Coronary artery (tissue), 2 donors: ENCODE results near the gene UVRAG.

Experiments used
- DNase-seq: peaks from one replicate; pipeline ENCODE4 v3.0.0-alpha.2; 2017; ENCODE audit warnings: low spot score
- H3K27ac ChIP-seq, 2 donors: fragments of 200-600 bp; sonication (generic); one replicate each; pipeline ENCODE4 v1.5.1; 2016 to 2019
- H3K4me3 ChIP-seq: fragments of 200-600 bp; sonication (generic); 2 replicates; pipeline ENCODE4 v1.5.1; 2016; ENCODE audit warnings: mild to moderate bottlenecking, moderate library complexity
- CTCF ChIP-seq: fragments of 200-600 bp; sonication (generic); IDR thresholded peaks from one replicate; pipeline ENCODE4 v1.5.1; 2019; ENCODE audit warnings: antibody characterized with exemption

The UVRAG gene

GRCh38 chr11:76190376-76190775 lies 375.4 kb downstream of the UVRAG start:
- no peak for DNase-seq
- Histone ChIP-seq H3K27ac (no peak overlapping the region), H3K4me3 (no peak overlapping the region)
- TF ChIP-seq CTCF, result no peak
